Liver (tissue), 3 donors: Measurements from ENCODE around the gene SERBP1.

Experiments used
- GABPA ChIP-seq, 2 donors: IDR thresholded peaks in 1 of 2; conservative IDR thresholded peaks in 1 of 2; 2 replicates each; pipeline ENCODE4 v1.6.1; 2016; ENCODE audit warnings: antibody characterized with exemption in 2 of 2, mild to moderate bottlenecking in 1 of 2, moderate library complexity in 1 of 2
- NR2F2 ChIP-seq: IDR thresholded peaks from 2 replicates; pipeline ENCODE4 v1.6.1; 2016; ENCODE audit warnings: antibody characterized with exemption
- TAF1 ChIP-seq: conservative IDR thresholded peaks from 2 replicates; pipeline ENCODE4 v1.6.1; 2016; ENCODE audit warnings: antibody characterized with exemption, mild to moderate bottlenecking
- TF ChIP-seq, protein P1 (sequence below): fragments of 150-350 bp; IDR thresholded peaks from 2 replicates; pipeline ENCODE4 v1.5.1; 2017; ENCODE audit warnings: improper control_type of control experiment, low read depth, low read length; ENCODE audit not compliant: missing input control
- donor health status: healthy.
- donor health status: healthy.

DNA sequence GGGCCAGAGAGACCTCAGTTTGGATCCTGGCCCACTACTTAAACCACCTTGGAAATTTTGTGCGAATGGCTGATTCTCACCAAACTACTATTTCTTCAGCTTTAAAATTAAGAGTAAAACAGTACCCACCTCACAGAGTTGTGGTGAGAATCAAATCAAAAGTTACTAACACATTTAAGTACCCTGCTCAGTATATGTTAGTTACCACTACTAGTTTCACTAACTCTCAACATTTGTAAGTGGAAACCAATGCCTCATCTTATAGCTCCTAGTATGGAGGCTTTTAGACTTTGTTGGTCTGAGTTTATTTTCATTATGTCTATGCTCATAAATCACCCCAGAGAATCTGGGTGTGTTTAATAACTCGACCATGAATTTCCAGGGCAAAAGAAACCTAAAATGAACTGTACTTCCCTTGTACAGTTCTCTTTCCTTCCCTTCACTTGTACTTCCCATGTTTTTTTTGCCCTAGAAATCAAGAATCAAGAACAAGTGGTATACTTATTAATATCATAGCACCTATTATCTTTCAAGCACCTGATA is 11.6 kb upstream of the SERBP1 start:
- TF ChIP-seq NR2F2 (no peak), TAF1 (no peak), GABPA (IDR thresholded peaks at IDR 0.05 in 1 of 2, conservative IDR thresholded peaks at IDR 0.05 in 1 of 2) (no peak)
- TF ChIP-seq, protein P1, sequence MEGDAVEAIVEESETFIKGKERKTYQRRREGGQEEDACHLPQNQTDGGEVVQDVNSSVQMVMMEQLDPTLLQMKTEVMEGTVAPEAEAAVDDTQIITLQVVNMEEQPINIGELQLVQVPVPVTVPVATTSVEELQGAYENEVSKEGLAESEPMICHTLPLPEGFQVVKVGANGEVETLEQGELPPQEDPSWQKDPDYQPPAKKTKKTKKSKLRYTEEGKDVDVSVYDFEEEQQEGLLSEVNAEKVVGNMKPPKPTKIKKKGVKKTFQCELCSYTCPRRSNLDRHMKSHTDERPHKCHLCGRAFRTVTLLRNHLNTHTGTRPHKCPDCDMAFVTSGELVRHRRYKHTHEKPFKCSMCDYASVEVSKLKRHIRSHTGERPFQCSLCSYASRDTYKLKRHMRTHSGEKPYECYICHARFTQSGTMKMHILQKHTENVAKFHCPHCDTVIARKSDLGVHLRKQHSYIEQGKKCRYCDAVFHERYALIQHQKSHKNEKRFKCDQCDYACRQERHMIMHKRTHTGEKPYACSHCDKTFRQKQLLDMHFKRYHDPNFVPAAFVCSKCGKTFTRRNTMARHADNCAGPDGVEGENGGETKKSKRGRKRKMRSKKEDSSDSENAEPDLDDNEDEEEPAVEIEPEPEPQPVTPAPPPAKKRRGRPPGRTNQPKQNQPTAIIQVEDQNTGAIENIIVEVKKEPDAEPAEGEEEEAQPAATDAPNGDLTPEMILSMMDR, result no peak
